Stimulated activated CD4-positive, alpha-beta T cell treated with anti-CD3 and anti-CD28 coated beads, Interleukin-15, amount 100 ng/mL, for 24 hours (primary cell): ENCODE data around the gene HOXA2.
A peak's percentile ranks its signal among the peaks of the same experiment; 100 is the strongest.

ENCODE experiments used
- DNase-seq: peaks from one replicate; pipeline ENCODE4 v3.0.0-alpha.2; 2020

Gene HOXA2

GRCh38 chr7:27097686-27098577 lies 4.6 kb downstream of the HOXA2 start:
- DNase-seq, result no peak

GRCh38 chr7:27096768-27097514 lies 5.5 kb downstream of the HOXA2 start:
- peak; percentile 4 for DNase-seq

GRCh38 chr7:27095897-27096767 lies 6.4 kb downstream of the HOXA2 start, which contains the start of gene HOXA1:
Gene HOXA1, minus strand, starts transcription at chr7:27096000. Its CDS starts 88 bp downstream, at chr7:27095912.
- DNase-seq, result peak; percentile 82

- peak; percentile 8 for DNase-seq
These were observed 7.2 kb downstream of the HOXA2 start for GRCh38 chr7:27095050-27095896.

- no peak for DNase-seq
These were observed 8.0 kb downstream of the HOXA2 start for GRCh38 chr7:27094304-27095049.

- DNase-seq, result no peak
These were observed 9.1 kb downstream of the HOXA2 start for GRCh38 chr7:27093184-27093895.

- no peak for DNase-seq
These were observed 9.7 kb downstream of the HOXA2 start for GRCh38 chr7:27092819-27093110.

- DNase-seq, result no peak
These were observed 10.3 kb downstream of the HOXA2 start for GRCh38 chr7:27091941-27092818.

- DNase-seq, result no peak
These were observed 11.4 kb downstream of the HOXA2 start for GRCh38 chr7:27091105-27091504.

- no peak for DNase-seq
These were observed 14.2 kb downstream of the HOXA2 start for GRCh38 chr7:27088002-27088922.

GRCh38 chr7:27083646-27084045 lies 18.8 kb downstream of the HOXA2 start:
- DNase-seq, result no peak

GRCh38 chr7:27082171-27082570 lies 20.3 kb downstream of the HOXA2 start:
- no peak for DNase-seq

- DNase-seq, result no peak
These were observed 21.5 kb downstream of the HOXA2 start for GRCh38 chr7:27080844-27081436.

GRCh38 chr7:27079234-27079975 lies 23.1 kb downstream of the HOXA2 start:
- DNase-seq, result no peak

- DNase-seq, result no peak
These were observed 23.8 kb downstream of the HOXA2 start for GRCh38 chr7:27078616-27079233.

GRCh38 chr7:27073076-27073475 lies 29.4 kb downstream of the HOXA2 start:
- no peak for DNase-seq
